ENCODE measurements around the gene FOXD2. TPM values are rescaled to one million over a fixed set of nuclear protein-coding genes. Genes with fewer than 3 reads are reported as not detected.

FOXD2 gene
- polyA plus RNA-seq, 4 donors: 4.7 to 9.5 (median 8.2) TPM

Other genes with a start within 250 kb of the FOXD2 start
- 10 to 100 TPM; 41.9 to 52.3 (median 49.8) TPM for gene PDZK1IP1, start 248.0 kb upstream of the FOXD2 start, polyA plus RNA-seq (ENCODE audit: insufficient read length in 4 of 4)
- gene TAL1, start 205.8 kb upstream of the FOXD2 start, polyA plus RNA-seq (ENCODE audit: insufficient read length in 4 of 4): 1 to 10 TPM; 4.8 to 5.5 (median 5.2) TPM
- gene STIL, start 123.9 kb upstream of the FOXD2 start, polyA plus RNA-seq (ENCODE audit: insufficient read length in 4 of 4): 10 to 100 TPM in 1 of 4 donors, 1 to 10 TPM in 3; 8.3 to 10.3 (median 8.9) TPM
- 10 to 100 TPM; 66.2 to 86.0 (median 71.0) TPM for gene CMPK1, start 104.3 kb upstream of the FOXD2 start, polyA plus RNA-seq (ENCODE audit: insufficient read length in 4 of 4)
- under 1 TPM; 0.07 to 0.45 (median 0.21) TPM for gene FOXE3, start 21.8 kb upstream of the FOXD2 start, polyA plus RNA-seq (ENCODE audit: insufficient read length in 4 of 4)

All from left renal cortex interstitium (tissue), 4 donors.